Natural killer cell treated with Interleukin-12 subunit alpha and Interleukin-12 subunit beta and Interleukin-15 and Interleukin-18, amount 100 ng/mL, for 72 hours (primary cell): ENCODE measurements around the gene MIF4GD. TPM values are rescaled to one million over a fixed set of nuclear protein-coding genes. Genes with fewer than 3 reads are reported as not detected.

Experiments used
- ATAC-seq, 2 donors: fragments of 150-1000 bp; cut with Tn5 transposase in 1 of 2; sonication (Bioruptor Pico), chemical (Tn5 transposase) in 1 of 2; 2 replicates each; pipeline ENCODE4 v1.10.0; 2021
- DNase-seq: peaks from one replicate; pipeline ENCODE4 v3.0.0; 2022; ENCODE audit warnings: low spot score
- H3K27ac Mint-ChIP-seq, 2 donors: 1 replicate in 1 of 2; 2 replicates in 1 of 2; pipeline ENCODE4 v1.8.0; 2022; ENCODE audit warnings: mixed read lengths in 2 of 2, mild to moderate bottlenecking in 1 of 2, moderate library complexity in 1 of 2
- H3K27me3 Mint-ChIP-seq, 2 donors: 1 replicate in 1 of 2; 2 replicates in 1 of 2; pipeline ENCODE4 v1.8.0; 2022; ENCODE audit warnings: mixed read lengths in 2 of 2
- H3K36me3 Mint-ChIP-seq: one replicate; pipeline ENCODE4 v1.8.0; 2022; ENCODE audit warnings: mixed read lengths
- H3K4me1 Mint-ChIP-seq, 2 donors: 1 replicate in 1 of 2; 2 replicates in 1 of 2; pipeline ENCODE4 v1.8.0; 2022; ENCODE audit warnings: low read depth in 2 of 2, mixed read lengths in 2 of 2, mild to moderate bottlenecking in 1 of 2
- H3K4me3 Mint-ChIP-seq: one replicate; pipeline ENCODE4 v1.8.0; 2022; ENCODE audit warnings: mixed read lengths
- H3K9me3 Mint-ChIP-seq: 2 replicates; pipeline ENCODE4 v1.8.0; 2022; ENCODE audit warnings: mixed read lengths
- total RNA-seq, 2 donors: library from RNA; stranded (reverse); gene quantifications; one replicate each; pipeline ENCODE4 v1.2.3, GENCODE V29; 2022

MIF4GD gene
- total RNA-seq, 2 donors from 2014 or later = 32.3 to 35.2 TPM

DNA sequence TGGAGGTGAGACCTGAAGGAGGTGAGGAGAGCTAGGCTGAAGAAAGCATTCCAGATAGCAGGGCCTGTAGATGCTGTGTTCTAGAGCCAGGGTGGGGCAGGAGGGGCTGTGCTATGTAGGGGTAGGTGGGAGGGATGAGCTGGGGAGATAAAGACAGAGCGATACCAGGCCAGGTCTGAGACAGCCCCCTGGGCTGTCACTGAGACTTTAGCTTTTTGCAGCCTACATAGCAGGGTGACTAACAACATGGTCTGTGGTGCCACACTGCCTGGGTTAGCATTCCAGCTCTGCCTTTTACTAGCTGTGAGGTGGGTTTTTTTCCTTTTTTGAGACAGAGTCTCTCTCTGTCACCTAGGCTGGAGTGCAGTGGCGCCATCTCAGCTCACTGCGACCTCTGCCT is 51.2 kb downstream of the MIF4GD start:
- H3K27ac Mint-ChIP-seq = no peak overlapping the region
- H3K27me3 Mint-ChIP-seq = no peaks in the 10 kb centered on the region
- H3K9me3 Mint-ChIP-seq = no peaks in the 10 kb centered on the region

DNA sequence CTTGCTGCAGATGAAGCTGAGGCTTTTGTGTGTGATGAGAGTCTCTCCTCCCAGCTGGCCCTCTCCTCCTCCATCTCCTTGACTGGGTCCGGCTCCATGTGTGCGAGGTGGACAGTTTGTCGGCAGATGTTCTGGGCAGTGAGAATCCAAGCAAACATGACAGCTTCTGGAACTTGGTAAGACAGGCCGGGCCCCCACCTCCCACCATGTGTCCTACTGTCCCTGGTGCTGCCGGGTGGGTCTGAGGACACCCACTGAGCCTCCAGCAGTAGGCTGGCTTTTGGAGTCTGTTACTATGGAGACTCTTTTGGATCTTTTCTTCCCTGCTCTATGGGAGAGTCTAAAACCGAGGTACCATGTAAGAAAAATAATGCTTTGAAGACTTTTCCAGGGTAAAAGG is 52.9 kb downstream of the MIF4GD start:
- no peak overlapping the region for H3K4me3 Mint-ChIP-seq
- H3K36me3 Mint-ChIP-seq = peaks cover 22% of the 10 kb centered on the region

More for the DNA sequence above, 51.2 kb downstream of the MIF4GD start:
- no peak for ATAC-seq
- peaks cover 26% of the 10 kb centered on the region for H3K36me3 Mint-ChIP-seq
- no peak for DNase-seq
- H3K4me1 Mint-ChIP-seq = peaks cover 0 to 8% of the 10 kb centered on the region in 2 donors
- H3K4me3 Mint-ChIP-seq = no peak overlapping the region

More for the DNA sequence above, 52.9 kb downstream of the MIF4GD start:
- no peak for DNase-seq
- Mint-ChIP-seq H3K27me3 (no peaks in the 10 kb centered on the region), H3K4me1 (peaks cover 0 to 8% of the 10 kb centered on the region in 2 donors), H3K27ac (no peak overlapping the region), H3K9me3 (no peaks in the 10 kb centered on the region)
- no peak for ATAC-seq

Other genes with a start within 250 kb of the MIF4GD start
- 100 to 1,000 TPM; 153 to 187 TPM for gene ATP5PD, start 224.3 kb downstream of the MIF4GD start, total RNA-seq
- gene KCTD2, start 224.0 kb downstream of the MIF4GD start, total RNA-seq = 10 to 100 TPM; 20.0 to 20.1 TPM
- 1 to 10 TPM; 4.6 TPM for gene SLC16A5, start 183.3 kb downstream of the MIF4GD start, total RNA-seq
- 10 to 100 TPM; 13.3 to 13.7 TPM for gene ARMC7, start 161.3 kb downstream of the MIF4GD start, total RNA-seq
- 10 to 100 TPM; 76.9 to 87.9 TPM for gene NT5C, start 139.5 kb downstream of the MIF4GD start, total RNA-seq
- 100 to 1,000 TPM; 219 to 351 TPM for gene JPT1, start 116.7 kb downstream of the MIF4GD start, total RNA-seq
- 100 to 1,000 TPM; 332 to 497 TPM for gene SUMO2, start 88.3 kb downstream of the MIF4GD start, total RNA-seq
- gene NUP85, start 65.6 kb downstream of the MIF4GD start, total RNA-seq = 100 to 1,000 TPM in 1 of 2 donors, 10 to 100 TPM in 1; 94.1 to 202 TPM
- gene GGA3, start 9.6 kb downstream of the MIF4GD start, total RNA-seq = 100 to 1,000 TPM in 1 of 2 donors, 10 to 100 TPM in 1; 77.3 to 111 TPM
- gene MRPS7, start 9.4 kb downstream of the MIF4GD start, total RNA-seq = 10 to 100 TPM; 76.4 to 82.8 TPM
- 100 to 1,000 TPM in 1 of 2 donors, 10 to 100 TPM in 1; 53.0 to 140 TPM for gene SLC25A19, start 18.2 kb upstream of the MIF4GD start, total RNA-seq
- gene GRB2, start 134.4 kb upstream of the MIF4GD start, total RNA-seq = 100 to 1,000 TPM; 198 to 235 TPM
- 100 to 1,000 TPM in 1 of 2 donors, 10 to 100 TPM in 1; 69.9 to 106 TPM for gene TMEM94, start 185.4 kb upstream of the MIF4GD start, total RNA-seq
- gene CASKIN2, start 244.3 kb upstream of the MIF4GD start, total RNA-seq = under 1 TPM; 0.33 to 0.98 TPM
- gene TSEN54, start 245.3 kb upstream of the MIF4GD start, total RNA-seq = 100 to 1,000 TPM in 1 of 2 donors, 10 to 100 TPM in 1; 37.5 to 106 TPM